Motor neuron (in vitro differentiated cells): ENCODE data around the gene C1orf35. TPM values are rescaled to one million over a fixed set of nuclear protein-coding genes. Genes with fewer than 3 reads are reported as not detected.

Experiments
- total RNA-seq, 8 experiments: library from RNA; unstranded; fragments of 300-600 nt; gene quantifications; 2 replicates each; pipeline versions ENCODE4 v1.2.3 to v1.2.4, GENCODE V29; 2022

C1orf35 gene
- total RNA-seq, 8 experiments from 2014 or later = 8.1 to 126 (median 19.9) TPM

Other genes starting within 250 kb of the C1orf35 start
- 1 to 10 TPM in 4 of 8 experiments, under 1 TPM in 4; 0.28 to 4.9 (median 0.98) TPM for gene WNT9A, start 155.4 kb downstream of the C1orf35 start, total RNA-seq
- 1 to 10 TPM in 1 of 8 experiments, under 1 TPM in 6, not detected in 1; 0.05 to 1.3 (median 0.17) TPM for gene WNT3A, start 96.3 kb downstream of the C1orf35 start, total RNA-seq
- gene ARF1, start 20.6 kb downstream of the C1orf35 start, total RNA-seq = 100 to 1,000 TPM; 255 to 597 (median 339) TPM
- gene MRPL55, start 6.0 kb upstream of the C1orf35 start, total RNA-seq = 100 to 1,000 TPM in 3 of 8 experiments, 10 to 100 TPM in 5; 60.7 to 175 (median 87.2) TPM
- gene GUK1, start 37.0 kb upstream of the C1orf35 start, total RNA-seq = 100 to 1,000 TPM; 187 to 466 (median 319) TPM
- 1 to 10 TPM in 2 of 8 experiments, under 1 TPM in 6; 0.71 to 1.6 (median 0.86) TPM for gene GJC2, start 46.6 kb upstream of the C1orf35 start, total RNA-seq
- 1 to 10 TPM; 2.8 to 6.0 (median 4.2) TPM for gene IBA57, start 62.5 kb upstream of the C1orf35 start, total RNA-seq
- gene OBSCN, start 104.7 kb upstream of the C1orf35 start, total RNA-seq = 10 to 100 TPM in 6 of 8 experiments, 1 to 10 TPM in 2; 2.7 to 38.5 (median 16.2) TPM